IMR-90 (cell line): ENCODE results near the gene PRR13. TPM values are rescaled to one million over a fixed set of nuclear protein-coding genes. Genes with fewer than 3 reads are reported as not detected.

Experiments
- ATAC-seq: fragments of 200-7000 bp; cut with Tn5 transposase; 2 replicates; pipeline ENCODE4 v1.9.1; 2020; ENCODE audit warnings: low read depth, mild to moderate bottlenecking, moderate library complexity
- BruUV-seq: library from RNA; stranded (reverse); fragments of 400-500 nt; replicated peaks from 2 replicates; lab custom pipeline; 2021; lab: Mats Ljungman, UMichigan
- CTCF ChIA-PET: fragments of 300-600 bp; formaldehyde crosslinking; extraction: SDS; loops from one replicate; lab custom pipeline; 2021; ENCODE audit warnings: antibody characterized with exemption; lab: Yijun Ruan, JAX
- POLR2A ChIA-PET: fragments of 300-600 bp; sonication (Branson Sonifier 250); formaldehyde crosslinking; loops from one replicate; lab custom pipeline; 2022; ENCODE audit warnings: antibody characterized with exemption; ENCODE audit not compliant: unreplicated experiment; lab: Charles Lee
- DNase-seq: peaks from one replicate; pipeline ENCODE4 v3.0.0; 2013
- H2AFZ ChIP-seq: replicated peaks from 2 replicates; pipeline ENCODE3; 2013; ENCODE audit warnings: low read length, mild to moderate bottlenecking; ENCODE audit not compliant: poor library complexity
- H2AK5ac ChIP-seq: 2 replicates; pipeline ENCODE4 v1.6.1; 2013; ENCODE audit warnings: low read depth, low read length, inconsistent platforms
- H2AK9ac ChIP-seq: replicated peaks from 2 replicates; pipeline ENCODE3; 2013; ENCODE audit warnings: mild to moderate bottlenecking, low read depth, low read length, moderate library complexity; ENCODE audit not compliant: poor library complexity
- H2BK120ac ChIP-seq: 2 replicates; pipeline ENCODE4 v1.6.1; 2013; ENCODE audit warnings: low read depth, low read length, inconsistent platforms
- H2BK15ac ChIP-seq: 3 replicates; pipeline ENCODE4 v1.6.1; 2013; ENCODE audit warnings: low read depth, low read length, inconsistent platforms
- H2BK20ac ChIP-seq: 2 replicates; pipeline ENCODE4 v1.6.1; 2013; ENCODE audit warnings: low read depth, mild to moderate bottlenecking, inconsistent platforms, low read length, moderate library complexity
- H2BK5ac ChIP-seq: 2 replicates; pipeline ENCODE4 v1.6.1; 2013; ENCODE audit warnings: mild to moderate bottlenecking, low read depth, low read length, inconsistent platforms; ENCODE audit not compliant: poor library complexity, severe bottlenecking
- H3K14ac ChIP-seq: replicated peaks from 2 replicates; pipeline ENCODE4 v1.6.1; 2013; ENCODE audit warnings: low read depth, low read length, inconsistent platforms
- H3K18ac ChIP-seq: 2 replicates; pipeline ENCODE4 v1.6.1; 2013; ENCODE audit warnings: low read depth, low read length, control low read depth
- H3K23ac ChIP-seq: 2 replicates; pipeline ENCODE4 v1.6.1; 2013; ENCODE audit warnings: low read depth, low read length, inconsistent platforms
- H3K27ac ChIP-seq: 2 replicates; pipeline ENCODE4 v1.5.1; 2013; ENCODE audit warnings: mild to moderate bottlenecking, control low read depth, low read length; ENCODE audit not compliant: insufficient read depth
- H3K27me3 ChIP-seq: 2 replicates; pipeline ENCODE4 v1.6.1; 2013; ENCODE audit warnings: low read length; ENCODE audit not compliant: control insufficient read depth, insufficient read depth
- H3K36me3 ChIP-seq: 2 replicates; pipeline ENCODE4 v1.6.1; 2013; ENCODE audit warnings: low read length, mixed read lengths; ENCODE audit not compliant: control insufficient read depth, insufficient read depth
- H3K4ac ChIP-seq: 2 replicates; pipeline ENCODE4 v1.6.1; 2013; ENCODE audit warnings: low read depth, low read length, inconsistent platforms
- H3K4me1 ChIP-seq: 2 replicates; pipeline ENCODE4 v1.6.1; 2013; ENCODE audit warnings: low read length, mixed read lengths; ENCODE audit not compliant: control insufficient read depth, insufficient read depth
- H3K4me2 ChIP-seq: 2 replicates; pipeline ENCODE4 v1.6.1; 2013; ENCODE audit warnings: low read depth, mild to moderate bottlenecking, control low read depth, low read length, moderate library complexity
- H3K4me3 ChIP-seq: 2 replicates; pipeline ENCODE4 v1.5.1; 2013; ENCODE audit warnings: low read depth, mild to moderate bottlenecking, control low read depth, low read length, moderate library complexity; ENCODE audit not compliant: insufficient read depth
- H3K56ac ChIP-seq: 2 replicates; pipeline ENCODE4 v1.6.1; 2013; ENCODE audit warnings: low read length, inconsistent platforms; ENCODE audit not compliant: insufficient read depth; ENCODE audit errors: extremely low read depth
- H3K79me1 ChIP-seq, 2 experiments: 2 replicates each; pipeline ENCODE4 v1.6.1; 2013; ENCODE audit warnings: low read length in 2 of 2, inconsistent platforms in 1 of 2, low read depth in 1 of 2
- H3K9ac ChIP-seq: 2 replicates; pipeline ENCODE4 v1.6.1; 2013; ENCODE audit warnings: low read depth, low read length, control low read depth
- H3K9me1 ChIP-seq: 2 replicates; pipeline ENCODE4 v1.6.1; 2013; ENCODE audit warnings: low read length, inconsistent platforms; ENCODE audit not compliant: insufficient read depth
- H3K9me3 ChIP-seq: 2 replicates; pipeline ENCODE4 v1.6.1; 2013; ENCODE audit warnings: low read length; ENCODE audit not compliant: control insufficient read depth, insufficient read depth
- H4K20me1 ChIP-seq: 2 replicates; pipeline ENCODE4 v1.6.1; 2013; ENCODE audit warnings: low read length, inconsistent platforms; ENCODE audit not compliant: insufficient read depth
- H4K5ac ChIP-seq: 2 replicates; pipeline ENCODE4 v1.6.1; 2013; ENCODE audit warnings: mild to moderate bottlenecking, low read depth, low read length, control low read depth
- H4K8ac ChIP-seq, 2 experiments: 2 replicates each; pipeline ENCODE4 v1.6.1; 2013; ENCODE audit warnings: low read depth in 2 of 2, low read length in 2 of 2, control low read depth in 1 of 2, inconsistent platforms in 1 of 2
- H4K91ac ChIP-seq: 2 replicates; pipeline ENCODE4 v1.6.1; 2013; ENCODE audit warnings: low read depth, low read length, inconsistent platforms; ENCODE audit not compliant: insufficient read depth
- BHLHE40 ChIP-seq: fragments of 150-350 bp; IDR thresholded peaks from 2 replicates; pipeline ENCODE4 v1.6.1; 2016; ENCODE audit warnings: mild to moderate bottlenecking, low read depth, low read length
- CEBPB ChIP-seq: IDR thresholded peaks from 2 replicates; pipeline ENCODE4 v1.6.1; 2012; ENCODE audit warnings: low read depth, low read length, improper control_type of control experiment
- CHD1 ChIP-seq: IDR thresholded peaks from 2 replicates; pipeline ENCODE4 v1.6.1; 2012; ENCODE audit warnings: low read depth, low read length, improper control_type of control experiment
- CTCF ChIP-seq: conservative IDR thresholded peaks from 2 replicates; pipeline ENCODE4 v1.5.1; 2012; ENCODE audit warnings: mild to moderate bottlenecking, low read depth, low read length, improper control_type of control experiment
- ELK1 ChIP-seq: fragments of 150-350 bp; IDR thresholded peaks from 2 replicates; pipeline ENCODE4 v1.6.1; 2016; ENCODE audit warnings: low read depth, mild to moderate bottlenecking, low read length, moderate library complexity, borderline replicate concordance
- FOS ChIP-seq: fragments of 150-350 bp; IDR thresholded peaks from 2 replicates; pipeline ENCODE4 v1.6.1; 2016; ENCODE audit warnings: low read depth, low read length
- MAFK ChIP-seq: IDR thresholded peaks from 2 replicates; pipeline ENCODE4 v1.6.1; 2012; ENCODE audit warnings: low read depth, low read length, improper control_type of control experiment
- MAZ ChIP-seq: IDR thresholded peaks from 2 replicates; pipeline ENCODE4 v1.6.1; 2012; ENCODE audit warnings: low read depth, mild to moderate bottlenecking, low read length, improper control_type of control experiment, moderate library complexity, borderline replicate concordance
- MXI1 ChIP-seq: IDR thresholded peaks from 2 replicates; pipeline ENCODE4 v1.6.1; 2012; ENCODE audit warnings: low read depth, mild to moderate bottlenecking, low read length, moderate library complexity, borderline replicate concordance
- NFE2L2 ChIP-seq: fragments of 150-350 bp; IDR thresholded peaks from 2 replicates; pipeline ENCODE4 v1.6.1; 2016; ENCODE audit warnings: low read depth, mild to moderate bottlenecking, low read length
- POLR2A ChIP-seq: IDR thresholded peaks from 2 replicates; pipeline ENCODE4 v1.6.1; 2012; ENCODE audit warnings: mild to moderate bottlenecking, low read depth, low read length
- RCOR1 ChIP-seq: IDR thresholded peaks from 2 replicates; pipeline ENCODE4 v1.6.1; 2012; ENCODE audit warnings: mild to moderate bottlenecking, low read length, improper control_type of control experiment; ENCODE audit not compliant: insufficient replicate concordance
- RFX5 ChIP-seq: IDR thresholded peaks from 2 replicates; pipeline ENCODE4 v1.8.0; 2012; ENCODE audit warnings: low read depth, mild to moderate bottlenecking, low read length, moderate library complexity
- SMC3 ChIP-seq: fragments of 150-350 bp; IDR thresholded peaks from 2 replicates; pipeline ENCODE4 v1.6.1; 2016; ENCODE audit warnings: low read depth, mild to moderate bottlenecking, antibody characterized with exemption, low read length, moderate library complexity
- WGBS, 2 experiments: methylation state at CpG; one replicate each; pipeline versions ENCODE4 v1.1.5 to v1.1.7; 2013; ENCODE audit warnings: missing lambda C conversion rate in 2 of 2; ENCODE audit not compliant: insufficient read length in 1 of 2; ENCODE audit errors: extremely low coverage in 2 of 2; 5-methylcytosine and 5-hydroxymethylcytosine counted together
- dilution Hi-C: fragments of 300-500 bp; cut with HindIII; formaldehyde crosslinking; loops from one replicate; pipeline ENCODE4 v1.14.3; 2018; ENCODE audit warnings: low sequenced_read_pairs; ENCODE audit not compliant: unreplicated experiment
- in situ Hi-C: fragments of 300-500 bp; cut with MboI; formaldehyde crosslinking; loops from 3 replicates; pipeline ENCODE4 v1.14.3; 2019; ENCODE audit warnings: low sequenced_read_pairs, inconsistent platforms, mixed read lengths
- intact Hi-C: fragments of 100-400 bp; cut with micrococcal nuclease; formaldehyde crosslinking; loops from 2 replicates; pipeline ENCODE4 v1.10.0; 2022
- polyA plus RNA-seq, 3 experiments: library from polyadenylated mRNA; depleted of rRNA; stranded (reverse); fragments of >200 nt; gene quantifications; 2 replicates each; pipeline ENCODE4 v1.2.3, GENCODE V29; 2012; ENCODE audit warnings: low replicate concordance in 1 of 3
- total RNA-seq: library from RNA; depleted of rRNA; stranded (reverse); fragments of >200 nt; gene quantifications from 2 replicates; pipeline ENCODE4 v1.2.3, GENCODE V29; 2012
- TF ChIP-seq, protein P1 (sequence below): fragments of 150-350 bp; IDR thresholded peaks from 2 replicates; pipeline ENCODE4 v1.6.1; 2017; ENCODE audit warnings: mild to moderate bottlenecking, antibody characterized with exemption, low read length, low read depth

Gene PRR13
- total and polyA plus RNA-seq, 2 of the 4 experiments (the other 2 are of a cell fraction) = 25.5 to 114 TPM

GRCh38 chr12:53492188-53492587 lies 50.7 kb downstream of the PRR13 start:
- H3K56ac ChIP-seq = peak overlapping the region; percentile 9; the same call in 1 of the 2 replicates
- H3K4me1 ChIP-seq = peaks cover 22% of the 10 kb centered on the region
- no TSS peak for BruUV-seq
- peak overlapping the region; percentile 31 for H4K91ac ChIP-seq
- peak overlapping the region; percentile 26; the same call in 1 of the 2 replicates for H3K14ac ChIP-seq
- peak overlapping the region; percentile 72 to 80; a peak in 3 of 4 replicates for H4K8ac ChIP-seq
- in situ Hi-C loops = no loop called here
- H2AFZ ChIP-seq = no peak overlapping the region
- H3K23ac ChIP-seq = peak overlapping the region; percentile 7; the same call in 1 of the 2 replicates
- POLR2A ChIA-PET = interaction anchor here (1.3 kb wide), 1 partner anchor 9 kb away, joined by 4 read pairs; the partner anchor contains the start of gene TARBP2
- H3K4ac ChIP-seq = peak overlapping the region; percentile 86
- TF ChIP-seq FOS (no peak), NFE2L2 (no peak), RFX5 (no peak), CHD1 (no peak), MXI1 (no peak), MAZ (no peak), CEBPB (no peak), ELK1 (no peak), MAFK (no peak), POLR2A (no peak), SMC3 (no peak), CTCF (no peak), BHLHE40 (no peak), RCOR1 (no peak)
- TF ChIP-seq, protein P1, sequence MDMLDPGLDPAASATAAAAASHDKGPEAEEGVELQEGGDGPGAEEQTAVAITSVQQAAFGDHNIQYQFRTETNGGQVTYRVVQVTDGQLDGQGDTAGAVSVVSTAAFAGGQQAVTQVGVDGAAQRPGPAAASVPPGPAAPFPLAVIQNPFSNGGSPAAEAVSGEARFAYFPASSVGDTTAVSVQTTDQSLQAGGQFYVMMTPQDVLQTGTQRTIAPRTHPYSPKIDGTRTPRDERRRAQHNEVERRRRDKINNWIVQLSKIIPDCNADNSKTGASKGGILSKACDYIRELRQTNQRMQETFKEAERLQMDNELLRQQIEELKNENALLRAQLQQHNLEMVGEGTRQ = no peak
- peak overlapping the region; percentile 33 for H2AK9ac ChIP-seq
- H3K18ac ChIP-seq = 0 out of 2 replicates have a peak overlapping the region, but pooled peaks have one; percentile 38
- no peaks in the 10 kb centered on the region for H3K9me3 ChIP-seq
- H2BK5ac ChIP-seq = no peak overlapping the region
- WGBS, 2 experiments = 84% methylated on average over 6 of the region's 20 CpGs; no CpG with 5 or more reads in 1 of the 2 experiments
- H3K36me3 ChIP-seq = peaks cover 8% of the 10 kb centered on the region
- ATAC-seq (no peak), DNase-seq (no peak)
- H3K4me3 ChIP-seq = no peak overlapping the region
- CTCF ChIA-PET = interaction anchor here (0.6 to 1.5 kb wide), 2 partner anchors 11 to 468 kb away, joined by 3 read pairs; no protein-coding TSS in a partner anchor
- intact Hi-C loops = no loop called here
- no peak overlapping the region; the same call in 1 of the 2 replicates for H4K5ac ChIP-seq
- H3K9ac ChIP-seq = peak overlapping the region; percentile 61; the same call in 1 of the 2 replicates
- 0 out of 2 replicates have a peak overlapping the region, but pooled peaks have one; percentile 42 for H2BK120ac ChIP-seq
- peaks cover 27 to 77% of the 10 kb centered on the region in 2 experiments for H3K79me1 ChIP-seq
- H3K9me1 ChIP-seq = peaks cover 37% of the 10 kb centered on the region
- H2BK20ac ChIP-seq = no peak overlapping the region
- H3K27ac ChIP-seq = peak overlapping the region; percentile 95; the same call in 1 of the 2 replicates
- peak overlapping the region; percentile 56; the same call in 1 of the 3 replicates for H2BK15ac ChIP-seq
- peaks cover 17% of the 10 kb centered on the region for H4K20me1 ChIP-seq
- H3K4me2 ChIP-seq = peak overlapping the region; percentile 44
- H3K27me3 ChIP-seq = no peaks in the 10 kb centered on the region
- peak overlapping the region; percentile 90; the same call in 1 of the 2 replicates for H2AK5ac ChIP-seq
- dilution Hi-C loops = no loop called here
